ENCODE data around the gene CCL7.

DNA sequence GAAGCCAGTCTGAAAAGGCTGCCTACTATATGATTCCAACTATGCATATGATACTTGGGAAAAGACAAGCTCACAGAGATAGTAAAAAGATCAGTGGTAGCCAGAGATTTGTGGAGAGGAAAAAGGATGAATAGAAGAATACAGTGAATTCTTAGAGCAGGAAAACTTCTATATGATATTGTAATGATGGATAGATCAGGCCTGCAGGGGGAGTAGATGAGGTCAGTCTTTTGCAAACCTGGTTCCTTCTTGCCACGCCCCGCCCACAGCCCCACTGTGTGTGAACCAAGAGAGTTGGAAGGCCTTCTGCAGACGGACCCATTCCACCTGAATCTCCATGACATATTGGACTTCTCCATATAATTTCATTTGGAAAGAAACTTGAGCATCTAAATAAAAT lies 48.5 kb downstream of the CCL7 start:
- TF ChIP-seq, protein P1, sequence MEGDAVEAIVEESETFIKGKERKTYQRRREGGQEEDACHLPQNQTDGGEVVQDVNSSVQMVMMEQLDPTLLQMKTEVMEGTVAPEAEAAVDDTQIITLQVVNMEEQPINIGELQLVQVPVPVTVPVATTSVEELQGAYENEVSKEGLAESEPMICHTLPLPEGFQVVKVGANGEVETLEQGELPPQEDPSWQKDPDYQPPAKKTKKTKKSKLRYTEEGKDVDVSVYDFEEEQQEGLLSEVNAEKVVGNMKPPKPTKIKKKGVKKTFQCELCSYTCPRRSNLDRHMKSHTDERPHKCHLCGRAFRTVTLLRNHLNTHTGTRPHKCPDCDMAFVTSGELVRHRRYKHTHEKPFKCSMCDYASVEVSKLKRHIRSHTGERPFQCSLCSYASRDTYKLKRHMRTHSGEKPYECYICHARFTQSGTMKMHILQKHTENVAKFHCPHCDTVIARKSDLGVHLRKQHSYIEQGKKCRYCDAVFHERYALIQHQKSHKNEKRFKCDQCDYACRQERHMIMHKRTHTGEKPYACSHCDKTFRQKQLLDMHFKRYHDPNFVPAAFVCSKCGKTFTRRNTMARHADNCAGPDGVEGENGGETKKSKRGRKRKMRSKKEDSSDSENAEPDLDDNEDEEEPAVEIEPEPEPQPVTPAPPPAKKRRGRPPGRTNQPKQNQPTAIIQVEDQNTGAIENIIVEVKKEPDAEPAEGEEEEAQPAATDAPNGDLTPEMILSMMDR (IDR thresholded peaks at IDR 0.05 in 8 of 11, conservative IDR thresholded peaks at IDR 0.05 in 3 of 11) = no peak
- no peak for TF ChIP-seq POLR2A (IDR thresholded peaks at IDR 0.05)
